ENCODE measurements around the gene ONECUT1. TPM values are rescaled to one million over a fixed set of nuclear protein-coding genes. Genes with fewer than 3 reads are reported as not detected.

ONECUT1 gene
- polyA plus RNA-seq, 3 donors = 0.14 to 0.47 (median 0.27) TPM

DNA sequence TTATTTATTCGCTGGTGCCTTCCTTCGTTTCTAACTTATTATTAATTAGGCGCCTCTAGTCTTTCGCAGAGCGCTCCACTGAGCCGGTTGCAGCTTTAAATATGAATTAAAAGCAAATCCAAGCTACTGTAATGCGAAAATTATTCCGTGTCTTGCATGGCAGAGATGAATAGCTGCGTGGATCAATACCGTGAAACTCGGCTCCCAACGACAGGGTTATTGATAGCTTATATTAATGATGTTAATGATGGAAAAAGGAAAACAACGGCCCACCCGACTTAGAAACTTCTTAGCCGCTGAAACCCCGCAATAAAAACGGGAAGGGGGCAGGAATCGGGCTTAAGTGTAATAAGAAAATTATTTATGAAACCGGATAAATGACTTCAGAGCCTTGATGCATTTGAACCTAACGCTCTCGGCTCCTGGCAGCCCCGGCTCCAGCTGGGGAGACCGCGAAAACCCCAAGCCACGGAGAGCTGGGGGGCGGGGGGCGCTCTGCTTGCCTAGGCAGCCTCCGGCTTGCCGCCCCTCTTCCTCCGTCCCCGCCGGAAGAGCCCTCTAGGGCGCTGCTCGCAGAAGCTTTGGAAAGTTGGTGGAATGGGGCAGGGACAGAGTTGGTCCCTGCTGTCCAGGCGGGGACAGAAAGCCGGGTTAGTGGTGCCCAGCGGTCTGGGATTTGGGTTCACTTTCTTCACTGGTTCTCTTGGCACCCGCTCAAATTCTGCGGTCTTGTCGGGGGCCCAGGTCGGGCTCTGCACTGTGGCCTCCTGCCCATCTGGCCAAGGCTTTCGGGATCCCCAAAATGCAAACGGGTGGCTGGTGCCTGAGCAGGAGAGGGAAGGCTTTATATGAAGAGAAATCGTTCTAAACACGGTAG lies 7.7 kb upstream of the ONECUT1 start:
- no peak for DNase-seq

DNA sequence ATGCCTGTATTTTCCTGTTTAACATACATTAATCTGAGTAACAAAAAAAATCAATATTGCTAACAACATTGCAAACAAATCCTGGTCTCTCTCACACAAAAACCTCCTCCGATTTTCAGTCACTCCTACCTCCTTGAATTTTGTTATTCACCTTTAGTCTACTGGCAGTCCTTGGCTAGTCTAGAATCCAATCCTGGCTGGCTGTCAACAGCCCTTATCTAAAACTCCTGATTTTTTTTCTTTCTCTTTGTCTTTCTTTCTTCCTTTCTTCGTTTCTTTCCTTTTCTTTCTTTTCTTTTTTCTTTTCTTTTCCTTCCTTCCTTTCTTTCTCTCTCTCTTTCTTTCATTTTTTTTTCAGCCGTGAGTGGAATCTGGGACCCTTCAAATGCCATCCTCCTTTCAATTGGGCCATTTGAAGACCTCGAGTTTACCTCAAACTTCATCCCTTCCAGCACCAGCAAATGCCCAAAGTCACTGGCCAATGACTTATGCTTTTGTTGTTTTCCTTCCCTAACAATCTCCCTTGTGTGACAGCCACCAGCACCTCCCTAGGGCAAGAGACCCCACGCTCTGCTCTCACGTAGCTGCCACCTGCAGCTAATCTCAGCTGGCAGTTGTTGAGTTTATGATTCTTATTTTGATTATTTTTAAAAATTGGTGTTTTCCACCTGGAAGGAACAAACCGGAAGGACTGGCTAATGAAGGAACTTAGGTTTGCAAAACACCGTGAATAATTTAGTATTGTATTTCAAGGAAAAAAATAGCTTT lies 6.8 kb upstream of the ONECUT1 start:
- DNase-seq = no peak

- no peak for DNase-seq
Measured at GRCh38 chr15:52796228-52796521, 6.0 kb upstream of the ONECUT1 start.

DNA sequence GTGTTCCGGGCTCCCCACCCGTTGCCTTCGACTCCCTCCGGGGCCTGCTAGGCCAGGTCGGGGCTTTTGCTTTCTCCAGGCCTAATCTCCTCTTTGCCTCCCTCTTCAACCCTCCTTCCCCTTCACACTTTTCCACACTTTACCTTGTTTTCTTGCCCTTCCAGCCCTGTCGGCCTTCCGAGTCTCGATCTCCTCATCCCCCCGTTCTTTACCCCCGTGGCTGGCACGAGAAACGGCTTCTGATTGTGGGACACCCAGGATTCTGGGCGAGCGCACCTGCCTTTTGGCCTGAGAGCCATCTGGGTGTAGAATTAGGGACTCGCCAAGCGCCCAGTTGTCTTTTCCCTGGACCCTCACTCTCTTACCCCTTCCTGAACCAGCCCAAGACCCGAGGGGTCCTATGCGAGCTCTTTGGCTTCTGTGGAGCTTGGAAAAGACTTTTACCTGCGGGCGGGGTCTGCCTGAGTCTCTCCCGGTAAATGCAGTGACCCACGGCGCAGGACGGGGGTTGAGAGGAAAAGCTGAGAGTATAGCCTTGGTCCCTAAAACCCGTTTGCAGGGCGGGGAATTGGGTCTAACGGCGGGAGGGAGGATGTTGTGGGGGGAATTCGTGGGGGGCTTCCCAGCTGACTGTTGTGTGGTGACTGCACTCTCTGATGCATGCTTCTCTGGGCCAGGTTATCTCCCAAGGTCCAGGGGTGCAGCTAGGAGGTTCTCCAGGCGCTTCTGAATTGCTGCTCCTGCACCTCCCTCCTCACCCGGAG lies 5.5 kb upstream of the ONECUT1 start:
- no peak for DNase-seq

- DNase-seq = no peak
Measured at GRCh38 chr15:52794665-52795463, 4.7 kb upstream of the ONECUT1 start.

GRCh38 chr15:52791776-52792175 lies 1.6 kb upstream of the ONECUT1 start:
- DNase-seq = no peak

DNA sequence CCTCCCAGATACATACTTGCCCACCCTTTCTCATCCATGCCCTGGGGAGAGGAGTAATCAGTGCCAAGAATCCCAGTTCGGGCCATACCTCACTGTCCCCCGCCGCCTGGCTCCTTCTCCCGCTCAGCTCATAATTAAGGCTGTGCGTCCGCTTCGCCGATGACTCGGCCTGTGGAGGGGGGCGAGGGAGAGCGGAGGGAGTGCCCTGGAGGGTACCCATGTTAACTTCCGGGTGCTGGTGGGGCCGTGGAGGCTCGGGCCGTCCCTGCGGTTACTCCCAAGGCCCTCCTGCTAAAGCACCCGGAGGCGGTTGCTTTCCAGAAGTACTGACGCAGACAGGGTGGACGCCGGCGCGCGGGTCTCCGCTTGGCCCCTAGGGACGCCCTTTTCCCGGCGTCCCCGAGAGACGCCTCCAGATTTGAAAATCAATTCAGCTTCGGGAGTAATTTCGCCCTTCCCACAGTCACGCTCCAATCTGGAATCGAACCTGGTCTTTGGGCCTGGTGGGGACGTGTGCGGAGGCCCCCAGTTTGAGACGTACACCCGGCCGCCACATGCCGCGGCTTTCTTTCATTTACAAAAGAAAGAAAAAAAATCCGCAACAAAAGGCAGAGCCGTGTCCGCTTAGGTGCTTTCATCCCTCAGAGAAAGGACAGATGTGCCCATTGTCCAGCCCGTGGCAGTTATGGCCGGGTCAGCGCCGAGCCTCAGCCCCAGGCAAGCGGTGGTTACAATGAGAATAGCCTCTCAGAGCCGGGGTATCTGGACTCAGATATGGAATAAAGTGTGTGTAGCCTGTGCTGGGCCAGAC lies 1.0 kb upstream of the ONECUT1 start:
- no peak for DNase-seq

GRCh38 chr15:52789601-52790168 lies 451 bp downstream of the ONECUT1 start:
- DNase-seq = no peak

DNA sequence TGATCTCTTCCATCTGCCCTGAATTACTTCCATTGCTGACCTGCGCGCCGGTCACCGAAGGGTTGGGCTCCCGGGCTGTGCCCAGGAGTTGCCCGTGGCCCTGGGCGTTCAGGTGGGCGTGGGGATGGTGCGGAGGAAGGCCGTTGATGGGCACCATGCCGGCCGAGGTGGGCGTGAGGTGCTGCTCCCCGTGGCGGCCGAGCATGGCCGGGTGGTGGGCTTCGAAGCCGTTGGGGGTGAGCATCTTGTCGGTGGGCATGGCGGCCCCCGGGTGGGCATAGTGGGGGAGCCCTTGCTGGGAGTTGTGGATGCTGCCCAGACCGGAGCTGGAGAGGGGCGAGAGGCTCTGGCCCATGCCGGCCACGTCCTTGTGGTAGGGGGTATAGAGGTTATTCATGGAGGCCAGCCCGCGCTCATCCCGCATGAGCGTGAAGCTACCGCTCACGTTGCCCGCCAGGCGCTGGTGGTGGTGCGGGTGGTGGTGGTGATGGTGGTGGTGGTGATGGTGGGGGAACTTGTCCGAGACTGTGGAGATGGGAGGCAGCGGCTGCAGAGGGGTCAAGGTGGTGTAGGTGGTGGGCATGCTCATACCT lies 1.0 kb downstream of the ONECUT1 start:
- DNase-seq = no peak

GRCh38 chr15:52788099-52788986 lies 1.8 kb downstream of the ONECUT1 start:
- DNase-seq = no peak

DNA sequence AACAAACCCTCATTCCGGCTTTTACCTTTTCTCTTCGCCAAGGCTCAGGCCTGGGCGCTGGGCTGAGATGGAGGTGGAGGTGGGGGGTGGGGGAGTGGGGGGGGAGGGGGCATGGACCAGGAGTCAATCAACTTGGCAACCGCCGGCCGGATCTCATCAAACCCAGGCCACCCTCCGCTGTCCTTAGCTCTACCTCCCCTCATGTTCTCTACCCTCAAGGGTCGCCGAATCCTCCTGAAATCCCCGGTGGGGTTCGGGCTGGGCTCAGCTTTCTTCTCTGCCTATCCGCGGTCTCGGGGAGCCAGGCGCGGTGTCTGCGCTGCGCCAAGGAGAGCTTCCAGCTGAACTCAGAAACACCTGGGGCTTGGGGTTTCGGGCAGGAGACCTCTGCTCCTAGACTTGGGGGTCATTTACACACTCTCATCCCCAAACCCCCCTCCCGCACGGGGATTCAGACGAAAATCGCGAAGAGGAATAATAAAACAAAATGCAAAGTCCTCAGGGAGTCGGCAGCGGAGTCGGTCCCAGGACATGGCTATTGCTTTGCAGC lies 2.5 kb downstream of the ONECUT1 start:
- DNase-seq = no peak

GRCh38 chr15:52787123-52787503 lies 3.0 kb downstream of the ONECUT1 start:
- no peak for DNase-seq

- DNase-seq = no peak
Measured at GRCh38 chr15:52786436-52787122, 3.6 kb downstream of the ONECUT1 start.

DNA sequence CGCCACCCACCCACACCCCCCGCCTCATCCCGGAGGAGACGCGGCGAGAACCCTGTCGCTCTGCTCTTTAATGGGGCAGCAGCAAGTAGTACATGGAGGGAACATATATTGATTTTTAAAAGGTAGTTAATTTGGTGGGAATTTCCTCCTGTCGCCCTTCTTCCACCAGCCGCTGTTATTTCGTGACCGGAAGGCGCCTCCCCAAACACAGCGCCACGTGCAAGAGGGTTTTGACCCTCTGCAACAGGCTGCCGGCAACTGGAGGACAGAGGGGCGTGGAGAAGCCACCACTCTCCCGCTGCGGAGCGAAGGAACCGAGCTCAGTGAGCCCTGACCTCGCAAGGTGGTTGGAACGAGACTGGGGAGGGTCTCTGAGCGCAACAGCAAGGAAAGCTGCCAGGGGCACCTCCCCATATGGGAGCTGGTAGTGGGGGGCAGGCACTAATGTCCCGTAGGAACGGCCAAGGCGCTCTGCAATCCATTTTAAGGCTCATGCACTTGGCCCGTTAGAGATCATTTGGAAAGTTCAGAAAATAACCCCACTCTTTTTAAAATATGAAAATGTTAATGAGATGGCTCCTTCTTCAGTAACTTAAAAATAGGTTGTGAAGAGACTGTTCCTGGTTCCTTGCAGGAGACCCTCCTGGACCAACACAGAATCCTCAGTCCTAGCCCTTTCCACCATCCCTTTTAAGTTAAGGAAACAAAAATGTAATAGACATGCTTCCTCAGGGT lies 4.3 kb downstream of the ONECUT1 start:
- DNase-seq = no peak

DNA sequence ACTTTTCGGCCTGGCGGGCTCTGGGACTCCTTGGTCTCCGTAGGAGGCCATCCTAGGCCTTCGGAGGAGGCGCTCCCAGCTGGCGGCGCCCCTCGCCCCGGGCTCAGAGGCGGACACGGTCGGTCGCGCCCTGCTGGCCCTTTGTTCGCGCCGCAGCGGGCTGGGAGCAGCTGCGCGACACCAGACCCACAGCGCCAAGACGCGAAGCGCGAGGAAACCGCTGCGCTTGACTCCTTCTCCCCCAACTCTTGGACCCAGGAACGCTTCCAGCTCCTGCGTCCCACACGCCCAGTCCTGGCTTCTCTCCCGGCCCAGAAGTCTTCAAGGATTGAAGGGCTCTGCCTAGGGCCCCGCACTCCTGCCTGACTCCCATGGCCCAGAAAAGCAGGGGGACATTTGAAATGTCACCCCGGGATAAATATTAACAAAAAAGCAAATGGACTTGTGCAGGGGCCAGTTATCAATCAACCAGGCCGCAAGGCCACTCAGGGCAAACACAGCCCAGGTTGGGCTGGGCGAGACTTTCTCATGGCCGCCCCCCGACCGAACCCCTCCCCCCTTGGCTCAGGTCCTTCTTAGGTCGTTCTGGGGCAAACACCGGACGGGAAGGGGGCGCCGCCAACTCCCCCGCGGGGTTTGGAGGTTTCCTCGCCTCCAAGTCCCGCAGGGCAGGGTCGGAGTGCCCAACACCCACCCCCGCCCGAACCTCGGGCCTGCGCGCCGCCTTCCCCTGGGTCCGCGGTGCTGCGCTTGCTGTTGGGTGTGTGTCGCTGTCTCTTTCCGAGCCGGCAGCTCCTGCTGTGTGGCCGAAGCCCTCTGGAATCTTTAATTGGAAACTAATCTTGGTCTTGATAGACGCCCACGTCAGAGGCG lies 5.1 kb downstream of the ONECUT1 start:
- no peak for DNase-seq
